IMR-90 (cell line): ENCODE measurements around the gene DDOST. TPM values are rescaled to one million over a fixed set of nuclear protein-coding genes. Genes with fewer than 3 reads are reported as not detected.
A peak's percentile ranks its signal among the peaks of the same experiment; 100 is the strongest.

Experiments
- ATAC-seq: fragments of 200-7000 bp; cut with Tn5 transposase; 2 replicates; pipeline ENCODE4 v1.9.1; 2020; ENCODE audit warnings: low read depth, mild to moderate bottlenecking, moderate library complexity
- BruUV-seq: library from RNA; stranded (reverse); fragments of 400-500 nt; replicated peaks from 2 replicates; lab custom pipeline; 2021; lab: Mats Ljungman, UMichigan
- CTCF ChIA-PET: fragments of 300-600 bp; formaldehyde crosslinking; extraction: SDS; loops from one replicate; lab custom pipeline; 2021; ENCODE audit warnings: antibody characterized with exemption; lab: Yijun Ruan, JAX
- POLR2A ChIA-PET: fragments of 300-600 bp; sonication (Branson Sonifier 250); formaldehyde crosslinking; loops from one replicate; lab custom pipeline; 2022; ENCODE audit warnings: antibody characterized with exemption; ENCODE audit not compliant: unreplicated experiment; lab: Charles Lee
- DNase-seq: peaks from one replicate; pipeline ENCODE4 v3.0.0; 2013
- H2AFZ ChIP-seq: replicated peaks from 2 replicates; pipeline ENCODE3; 2013; ENCODE audit warnings: low read length, mild to moderate bottlenecking; ENCODE audit not compliant: poor library complexity
- H2AK5ac ChIP-seq: 2 replicates; pipeline ENCODE4 v1.6.1; 2013; ENCODE audit warnings: low read depth, low read length, inconsistent platforms
- H2AK9ac ChIP-seq: replicated peaks from 2 replicates; pipeline ENCODE3; 2013; ENCODE audit warnings: mild to moderate bottlenecking, low read depth, low read length, moderate library complexity; ENCODE audit not compliant: poor library complexity
- H2BK120ac ChIP-seq: 2 replicates; pipeline ENCODE4 v1.6.1; 2013; ENCODE audit warnings: low read depth, low read length, inconsistent platforms
- H2BK15ac ChIP-seq: 3 replicates; pipeline ENCODE4 v1.6.1; 2013; ENCODE audit warnings: low read depth, low read length, inconsistent platforms
- H2BK20ac ChIP-seq: 2 replicates; pipeline ENCODE4 v1.6.1; 2013; ENCODE audit warnings: low read depth, mild to moderate bottlenecking, inconsistent platforms, low read length, moderate library complexity
- H2BK5ac ChIP-seq: 2 replicates; pipeline ENCODE4 v1.6.1; 2013; ENCODE audit warnings: mild to moderate bottlenecking, low read depth, low read length, inconsistent platforms; ENCODE audit not compliant: poor library complexity, severe bottlenecking
- H3K14ac ChIP-seq: replicated peaks from 2 replicates; pipeline ENCODE4 v1.6.1; 2013; ENCODE audit warnings: low read depth, low read length, inconsistent platforms
- H3K18ac ChIP-seq: 2 replicates; pipeline ENCODE4 v1.6.1; 2013; ENCODE audit warnings: low read depth, low read length, control low read depth
- H3K23ac ChIP-seq: 2 replicates; pipeline ENCODE4 v1.6.1; 2013; ENCODE audit warnings: low read depth, low read length, inconsistent platforms
- H3K27ac ChIP-seq: 2 replicates; pipeline ENCODE4 v1.5.1; 2013; ENCODE audit warnings: mild to moderate bottlenecking, control low read depth, low read length; ENCODE audit not compliant: insufficient read depth
- H3K27me3 ChIP-seq: 2 replicates; pipeline ENCODE4 v1.6.1; 2013; ENCODE audit warnings: low read length; ENCODE audit not compliant: control insufficient read depth, insufficient read depth
- H3K36me3 ChIP-seq: 2 replicates; pipeline ENCODE4 v1.6.1; 2013; ENCODE audit warnings: low read length, mixed read lengths; ENCODE audit not compliant: control insufficient read depth, insufficient read depth
- H3K4ac ChIP-seq: 2 replicates; pipeline ENCODE4 v1.6.1; 2013; ENCODE audit warnings: low read depth, low read length, inconsistent platforms
- H3K4me1 ChIP-seq: 2 replicates; pipeline ENCODE4 v1.6.1; 2013; ENCODE audit warnings: low read length, mixed read lengths; ENCODE audit not compliant: control insufficient read depth, insufficient read depth
- H3K4me2 ChIP-seq: 2 replicates; pipeline ENCODE4 v1.6.1; 2013; ENCODE audit warnings: low read depth, mild to moderate bottlenecking, control low read depth, low read length, moderate library complexity
- H3K4me3 ChIP-seq: 2 replicates; pipeline ENCODE4 v1.5.1; 2013; ENCODE audit warnings: low read depth, mild to moderate bottlenecking, control low read depth, low read length, moderate library complexity; ENCODE audit not compliant: insufficient read depth
- H3K56ac ChIP-seq: 2 replicates; pipeline ENCODE4 v1.6.1; 2013; ENCODE audit warnings: low read length, inconsistent platforms; ENCODE audit not compliant: insufficient read depth; ENCODE audit errors: extremely low read depth
- H3K79me1 ChIP-seq, 2 experiments: 2 replicates each; pipeline ENCODE4 v1.6.1; 2013; ENCODE audit warnings: low read length in 2 of 2, inconsistent platforms in 1 of 2, low read depth in 1 of 2
- H3K9ac ChIP-seq: 2 replicates; pipeline ENCODE4 v1.6.1; 2013; ENCODE audit warnings: low read depth, low read length, control low read depth
- H3K9me1 ChIP-seq: 2 replicates; pipeline ENCODE4 v1.6.1; 2013; ENCODE audit warnings: low read length, inconsistent platforms; ENCODE audit not compliant: insufficient read depth
- H3K9me3 ChIP-seq: 2 replicates; pipeline ENCODE4 v1.6.1; 2013; ENCODE audit warnings: low read length; ENCODE audit not compliant: control insufficient read depth, insufficient read depth
- H4K20me1 ChIP-seq: 2 replicates; pipeline ENCODE4 v1.6.1; 2013; ENCODE audit warnings: low read length, inconsistent platforms; ENCODE audit not compliant: insufficient read depth
- H4K5ac ChIP-seq: 2 replicates; pipeline ENCODE4 v1.6.1; 2013; ENCODE audit warnings: mild to moderate bottlenecking, low read depth, low read length, control low read depth
- H4K8ac ChIP-seq, 2 experiments: 2 replicates each; pipeline ENCODE4 v1.6.1; 2013; ENCODE audit warnings: low read depth in 2 of 2, low read length in 2 of 2, control low read depth in 1 of 2, inconsistent platforms in 1 of 2
- H4K91ac ChIP-seq: 2 replicates; pipeline ENCODE4 v1.6.1; 2013; ENCODE audit warnings: low read depth, low read length, inconsistent platforms; ENCODE audit not compliant: insufficient read depth
- CTCF ChIP-seq: conservative IDR thresholded peaks from 2 replicates; pipeline ENCODE4 v1.5.1; 2012; ENCODE audit warnings: mild to moderate bottlenecking, low read depth, low read length, improper control_type of control experiment
- ELK1 ChIP-seq: fragments of 150-350 bp; IDR thresholded peaks from 2 replicates; pipeline ENCODE4 v1.6.1; 2016; ENCODE audit warnings: low read depth, mild to moderate bottlenecking, low read length, moderate library complexity, borderline replicate concordance
- MAFK ChIP-seq: IDR thresholded peaks from 2 replicates; pipeline ENCODE4 v1.6.1; 2012; ENCODE audit warnings: low read depth, low read length, improper control_type of control experiment
- MAZ ChIP-seq: IDR thresholded peaks from 2 replicates; pipeline ENCODE4 v1.6.1; 2012; ENCODE audit warnings: low read depth, mild to moderate bottlenecking, low read length, improper control_type of control experiment, moderate library complexity, borderline replicate concordance
- MXI1 ChIP-seq: IDR thresholded peaks from 2 replicates; pipeline ENCODE4 v1.6.1; 2012; ENCODE audit warnings: low read depth, mild to moderate bottlenecking, low read length, moderate library complexity, borderline replicate concordance
- RAD21 ChIP-seq: IDR thresholded peaks from 2 replicates; pipeline ENCODE4 v1.6.1; 2012; ENCODE audit warnings: low read length, improper control_type of control experiment
- RCOR1 ChIP-seq: IDR thresholded peaks from 2 replicates; pipeline ENCODE4 v1.6.1; 2012; ENCODE audit warnings: mild to moderate bottlenecking, low read length, improper control_type of control experiment; ENCODE audit not compliant: insufficient replicate concordance
- RFX5 ChIP-seq: IDR thresholded peaks from 2 replicates; pipeline ENCODE4 v1.8.0; 2012; ENCODE audit warnings: low read depth, mild to moderate bottlenecking, low read length, moderate library complexity
- SMC3 ChIP-seq: fragments of 150-350 bp; IDR thresholded peaks from 2 replicates; pipeline ENCODE4 v1.6.1; 2016; ENCODE audit warnings: low read depth, mild to moderate bottlenecking, antibody characterized with exemption, low read length, moderate library complexity
- USF2 ChIP-seq: fragments of 150-350 bp; IDR thresholded peaks from 2 replicates; pipeline ENCODE4 v1.6.1; 2017; ENCODE audit warnings: mild to moderate bottlenecking, antibody characterized with exemption, low read length, low read depth
- WGBS, 2 experiments: methylation state at CpG; one replicate each; pipeline versions ENCODE4 v1.1.5 to v1.1.7; 2013; ENCODE audit warnings: missing lambda C conversion rate in 2 of 2; ENCODE audit not compliant: insufficient read length in 1 of 2; ENCODE audit errors: extremely low coverage in 2 of 2; 5-methylcytosine and 5-hydroxymethylcytosine counted together
- dilution Hi-C: fragments of 300-500 bp; cut with HindIII; formaldehyde crosslinking; loops from one replicate; pipeline ENCODE4 v1.14.3; 2018; ENCODE audit warnings: low sequenced_read_pairs; ENCODE audit not compliant: unreplicated experiment
- in situ Hi-C: fragments of 300-500 bp; cut with MboI; formaldehyde crosslinking; loops from 3 replicates; pipeline ENCODE4 v1.14.3; 2019; ENCODE audit warnings: low sequenced_read_pairs, inconsistent platforms, mixed read lengths
- intact Hi-C: fragments of 100-400 bp; cut with micrococcal nuclease; formaldehyde crosslinking; loops from 2 replicates; pipeline ENCODE4 v1.10.0; 2022
- polyA plus RNA-seq, 3 experiments: library from polyadenylated mRNA; depleted of rRNA; stranded (reverse); fragments of >200 nt; gene quantifications; 2 replicates each; pipeline ENCODE4 v1.2.3, GENCODE V29; 2012; ENCODE audit warnings: low replicate concordance in 1 of 3
- total RNA-seq: library from RNA; depleted of rRNA; stranded (reverse); fragments of >200 nt; gene quantifications from 2 replicates; pipeline ENCODE4 v1.2.3, GENCODE V29; 2012

The DDOST gene
- total and polyA plus RNA-seq, 2 of the 4 experiments (the other 2 are of a cell fraction): 179 to 477 TPM

- TF ChIP-seq SMC3 (peak; percentile 67), MXI1 (peak; percentile 80), RCOR1 (no peak), RAD21 (peak; percentile 88)
These were observed 35.5 kb upstream of the DDOST start (continued) for GRCh38 chr1:20696397-20697333.

- no peak overlapping the region for H3K9ac ChIP-seq
- intact Hi-C loops (loop anchor here (5.0 kb wide), 4 partner anchors 172 to 672 kb away; partner anchors contain the start of gene EIF4G3), in situ Hi-C loops (loop anchor here (5.0 to 25.0 kb wide), 2 partner anchors 502 to 667 kb away; no protein-coding TSS in a partner anchor), dilution Hi-C loops (no loop called here)
- DNase-seq (no peak), ATAC-seq (no peak)
- H3K9me1 ChIP-seq: peaks cover 11% of the 10 kb centered on the region
- H3K36me3 ChIP-seq: no peaks in the 10 kb centered on the region
- H2BK120ac ChIP-seq: no peak overlapping the region
- H3K23ac ChIP-seq: no peak overlapping the region
- no TSS peak for BruUV-seq
- H3K4me3 ChIP-seq: no peak overlapping the region
- ChIA-PET POLR2A (no interaction called here), CTCF (no interaction called here)
- no peak overlapping the region for H3K14ac ChIP-seq
- H2AK5ac ChIP-seq: peak overlapping the region; percentile 92
- no peak overlapping the region for H3K56ac ChIP-seq
- peaks cover 14% of the 10 kb centered on the region for H3K4me1 ChIP-seq
- H4K20me1 ChIP-seq: no peaks in the 10 kb centered on the region
- H2AK9ac ChIP-seq: no peak overlapping the region
- H3K9me3 ChIP-seq: no peaks in the 10 kb centered on the region
- H4K5ac ChIP-seq: no peak overlapping the region
- no peak overlapping the region for H2BK15ac ChIP-seq
- H3K4ac ChIP-seq: no peak overlapping the region; the same call in 1 of the 2 replicates
- no peak overlapping the region for H4K91ac ChIP-seq
- no peak overlapping the region for H3K18ac ChIP-seq
- H3K4me2 ChIP-seq: no peak overlapping the region
- no peak overlapping the region for H3K27ac ChIP-seq
- no peaks in the 10 kb centered on the region for H3K27me3 ChIP-seq
- H3K79me1 ChIP-seq: peaks cover 15 to 35% of the 10 kb centered on the region in 2 experiments
- H2AFZ ChIP-seq: no peak overlapping the region
- H2BK5ac ChIP-seq: no peak overlapping the region
- H2BK20ac ChIP-seq: no peak overlapping the region
- H4K8ac ChIP-seq: no peak overlapping the region; a peak in 1 of 4 replicates
- whole genome bisulfite sequencing, 2 experiments: 86% methylated on average over 8 of the region's 10 CpGs; no CpG with 5 or more reads in 1 of the 2 experiments
- no peak for TF ChIP-seq MAZ
- TF ChIP-seq ELK1: no peak
- TF ChIP-seq USF2: no peak
- no peak for TF ChIP-seq RCOR1
- TF ChIP-seq MAFK: no peak
- TF ChIP-seq RAD21: no peak
- TF ChIP-seq SMC3: no peak
- no peak for TF ChIP-seq RFX5
- no peak for TF ChIP-seq CTCF
- no peak for TF ChIP-seq MXI1
These were observed 34.3 kb upstream of the DDOST start for GRCh38 chr1:20695515-20695914.
